Naive thymus-derived CD4-positive, alpha-beta T cell (primary cell): ENCODE measurements around the gene CDK6. TPM values are rescaled to one million over a fixed set of nuclear protein-coding genes. Genes with fewer than 3 reads are reported as not detected.
A peak's percentile ranks its signal among the peaks of the same experiment; 100 is the strongest.

ENCODE experiments used
- ATAC-seq: fragments of 150-1000 bp; cut with Tn5 transposase; 2 replicates; pipeline ENCODE4 v1.10.0; 2021; ENCODE audit warnings: mild to moderate bottlenecking, moderate library complexity
- CTCF ChIA-PET: fragments of 350-600 bp; sonication (Branson Sonifier 250); formaldehyde crosslinking; loops from one replicate; lab custom pipeline; 2021; ENCODE audit warnings: antibody characterized with exemption; lab: Charles Lee
- POLR2A ChIA-PET: fragments of 350-600 bp; sonication (Branson Sonifier 250); formaldehyde crosslinking; loops from one replicate; lab custom pipeline; 2021; ENCODE audit warnings: antibody characterized with exemption, inconsistent platforms; lab: Charles Lee
- DNase-seq, 9 donors: peaks; one replicate each; pipeline versions ENCODE4 v3.0.0 to v3.0.0-alpha.2; 2020 to 2022; ENCODE audit warnings: mixed read lengths in 1 of 9
- H3K27ac ChIP-seq: one replicate; pipeline ENCODE4 v1.7.0; 2013; ENCODE audit warnings: mild to moderate bottlenecking, low read depth, low read length, moderate library complexity
- H3K27me3 ChIP-seq, 2 donors: one replicate each; pipeline ENCODE4 v1.7.0; 2013; ENCODE audit warnings: low read length in 2 of 2, mild to moderate bottlenecking in 2 of 2, moderate library complexity in 2 of 2; ENCODE audit not compliant: control insufficient read depth in 2 of 2, insufficient read depth in 2 of 2
- H3K36me3 ChIP-seq, 3 experiments: 1 replicate in 2 of 3; 2 replicates in 1 of 3; pipeline ENCODE4 v1.7.0; 2013; ENCODE audit warnings: low read length in 3 of 3, mild to moderate bottlenecking in 3 of 3, moderate library complexity in 1 of 3; ENCODE audit not compliant: insufficient read depth in 3 of 3, control insufficient read depth in 2 of 3
- H3K4me1 ChIP-seq, 2 donors: one replicate each; pipeline ENCODE4 v1.7.0; 2013; ENCODE audit warnings: low read length in 2 of 2, mild to moderate bottlenecking in 2 of 2, moderate library complexity in 1 of 2; ENCODE audit not compliant: control insufficient read depth in 2 of 2, insufficient read depth in 2 of 2
- H3K4me3 ChIP-seq: 2 replicates; pipeline ENCODE4 v1.7.0; 2013; ENCODE audit warnings: mild to moderate bottlenecking, low read length
- H3K9me3 ChIP-seq, 3 experiments: 1 replicate in 2 of 3; 2 replicates in 1 of 3; pipeline ENCODE4 v1.7.0; 2013; ENCODE audit warnings: low read length in 3 of 3; ENCODE audit not compliant: control insufficient read depth in 2 of 3
- H3K27ac Mint-ChIP-seq, 9 donors: one replicate each; pipeline ENCODE4 v1.8.0; 2020 to 2022; ENCODE audit warnings: mixed read lengths in 9 of 9, mild to moderate bottlenecking in 8 of 9, moderate library complexity in 5 of 9, inconsistent platforms in 2 of 9
- H3K27me3 Mint-ChIP-seq, 5 donors: one replicate each; pipeline ENCODE4 v1.8.0; 2021 to 2022; ENCODE audit warnings: mixed read lengths in 5 of 5, mild to moderate bottlenecking in 1 of 5
- H3K36me3 Mint-ChIP-seq, 5 donors: one replicate each; pipeline ENCODE4 v1.8.0; 2020 to 2022; ENCODE audit warnings: mixed read lengths in 5 of 5, mild to moderate bottlenecking in 3 of 5, inconsistent platforms in 1 of 5
- H3K4me1 Mint-ChIP-seq, 7 donors: one replicate each; pipeline ENCODE4 v1.8.0; 2020 to 2022; ENCODE audit warnings: mixed read lengths in 7 of 7, mild to moderate bottlenecking in 3 of 7, inconsistent platforms in 1 of 7
- H3K4me3 Mint-ChIP-seq, 10 donors: one replicate each; pipeline ENCODE4 v1.8.0; 2020 to 2022; ENCODE audit warnings: mild to moderate bottlenecking in 10 of 10, mixed read lengths in 10 of 10, moderate library complexity in 6 of 10, inconsistent platforms in 2 of 10
- H3K9me3 Mint-ChIP-seq, 11 donors: one replicate each; pipeline ENCODE4 v1.8.0; 2020 to 2022; ENCODE audit warnings: mixed read lengths in 11 of 11, mild to moderate bottlenecking in 4 of 11, inconsistent platforms in 1 of 11, moderate library complexity in 1 of 11
- intact Hi-C, 2 donors: fragments of 100-400 bp; cut with micrococcal nuclease; formaldehyde crosslinking; loops; one replicate each; pipeline ENCODE4 v1.15.1; 2023
- polyA plus RNA-seq, 2 donors: library from polyadenylated mRNA; unstranded; fragments of 300-500 nt; fragmentation: Illumina TruSeq; gene quantifications; one replicate each; pipeline ENCODE4 v1.2.3, GENCODE V29; 2021
- total RNA-seq, 6 experiments: library from RNA in 5 of 6; stranded (reverse) in 5 of 6; gene quantifications; 1 replicate in 5 of 6; 2 replicates in 1 of 6; pipeline ENCODE4 v1.2.3 and lab custom pipeline; 2021 to 2026

Gene CDK6
- total and polyA plus RNA-seq, 7 experiments from 2014 or later: 15.8 to 156 (median 36.8) TPM

GRCh38 chr7:92788559-92789183 lies 47.7 kb downstream of the CDK6 start:
- Mint-ChIP-seq H3K27ac (no peak overlapping the region), H3K4me1 (peaks cover 6 to 57% (median 39%) of the 10 kb centered on the region in 7 donors), H3K27me3 (no peaks in the 10 kb centered on the region), H3K4me3 (peak overlapping the region in 1 of 10 donors; percentile 3), H3K9me3 (peaks cover 4 to 26% (median 9%) of the 10 kb centered on the region in 11 donors), H3K36me3 (peaks cover 10 to 51% (median 24%) of the 10 kb centered on the region in 5 donors)
- CTCF ChIA-PET: no interaction called here
- intact Hi-C loops: no loop called here
- H3K4me1 ChIP-seq: no peaks in the 10 kb centered on the region
- ATAC-seq: no peak
- peaks cover 0 to 8% (median 5%) of the 10 kb centered on the region in 3 experiments for H3K9me3 ChIP-seq
- no peaks in the 10 kb centered on the region for H3K27me3 ChIP-seq
- H3K4me3 ChIP-seq: no peak overlapping the region
- no peak for DNase-seq
- POLR2A ChIA-PET: no interaction called here
- no peak overlapping the region for H3K27ac ChIP-seq
- H3K36me3 ChIP-seq: no peaks in the 10 kb centered on the region

DNA sequence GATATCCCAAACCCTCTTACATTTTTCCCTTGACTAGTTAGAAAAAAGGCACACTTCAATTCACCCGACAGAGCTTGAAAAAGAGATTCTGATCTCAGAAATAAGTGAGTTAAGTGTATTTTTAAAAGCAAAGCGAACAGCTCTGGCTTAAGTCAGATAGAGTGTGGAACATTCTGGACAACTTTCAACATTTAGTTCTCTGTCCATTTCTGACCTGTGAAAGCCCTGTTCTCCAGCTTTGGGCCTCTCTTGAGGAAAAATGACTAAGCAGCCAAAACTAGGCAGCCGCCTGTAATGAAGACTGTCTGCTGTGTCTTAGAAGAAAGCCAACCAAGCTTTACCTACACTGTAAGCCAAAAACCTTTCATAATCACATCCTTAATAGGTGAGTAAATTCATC lies 50.5 kb downstream of the CDK6 start:
- Histone ChIP-seq H3K27me3 (no peaks in the 10 kb centered on the region), H3K9me3 (peaks cover 0 to 8% (median 5%) of the 10 kb centered on the region in 3 experiments), H3K4me3 (no peak overlapping the region), H3K4me1 (no peaks in the 10 kb centered on the region), H3K36me3 (no peaks in the 10 kb centered on the region), H3K27ac (no peak overlapping the region)
- no peak for ATAC-seq
- peaks cover 4 to 22% (median 9%) of the 10 kb centered on the region in 11 donors for H3K9me3 Mint-ChIP-seq
- H3K4me1 Mint-ChIP-seq: peaks cover 22 to 64% (median 32%) of the 10 kb centered on the region in 7 donors
- H3K27me3 Mint-ChIP-seq: no peaks in the 10 kb centered on the region
- ChIA-PET POLR2A (interaction anchor here (0.9 kb wide), 1 partner anchor 27 kb away, joined by 3 read pairs; no protein-coding TSS in a partner anchor), CTCF (interaction anchor here (0.8 kb wide), 1 partner anchor 47 kb away, joined by 3 read pairs; no protein-coding TSS in a partner anchor)
- no peak for DNase-seq
- intact Hi-C loops: no loop called here
- no peak overlapping the region for H3K27ac Mint-ChIP-seq
- H3K4me3 Mint-ChIP-seq: no peak overlapping the region
- H3K36me3 Mint-ChIP-seq: peaks cover 4 to 47% (median 27%) of the 10 kb centered on the region in 5 donors

DNA sequence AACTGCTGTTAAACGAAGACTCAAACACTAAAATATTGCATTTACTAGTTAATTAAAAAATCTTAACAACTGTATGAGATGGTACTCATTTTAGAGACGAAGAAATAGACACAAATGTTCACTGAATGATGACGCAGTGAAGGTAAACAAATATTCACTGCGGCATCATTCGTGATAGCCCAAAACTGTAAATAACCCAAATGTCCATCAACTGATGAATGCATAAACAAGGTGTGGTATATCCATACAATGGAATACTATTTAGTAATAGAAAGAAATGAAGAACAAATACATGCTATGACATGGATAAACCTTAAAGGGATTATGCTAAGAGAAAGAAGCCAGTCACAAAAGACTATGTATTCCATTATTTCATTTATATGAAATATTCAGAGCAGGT lies 51.4 kb downstream of the CDK6 start:
- Histone ChIP-seq H3K4me3 (no peak overlapping the region), H3K27me3 (no peaks in the 10 kb centered on the region), H3K9me3 (peaks cover 0 to 8% (median 5%) of the 10 kb centered on the region in 3 experiments), H3K36me3 (no peaks in the 10 kb centered on the region), H3K4me1 (no peaks in the 10 kb centered on the region), H3K27ac (no peak overlapping the region)
- H3K36me3 Mint-ChIP-seq: peaks cover 4 to 38% (median 19%) of the 10 kb centered on the region in 5 donors
- no peak for ATAC-seq
- peaks cover 3 to 18% (median 6%) of the 10 kb centered on the region in 11 donors for H3K9me3 Mint-ChIP-seq
- H3K4me1 Mint-ChIP-seq: peaks cover 22 to 58% (median 32%) of the 10 kb centered on the region in 7 donors
- no peak overlapping the region for H3K4me3 Mint-ChIP-seq
- no peaks in the 10 kb centered on the region for H3K27me3 Mint-ChIP-seq
- no peak for DNase-seq
- ChIA-PET POLR2A (no interaction called here), CTCF (interaction anchor here (0.8 kb wide), 1 partner anchor 48 kb away, joined by 3 read pairs; no protein-coding TSS in a partner anchor)
- intact Hi-C loops: no loop called here
- peak overlapping the region in 3 of 9 donors; percentile 16 to 68 (median 38) for H3K27ac Mint-ChIP-seq

DNA sequence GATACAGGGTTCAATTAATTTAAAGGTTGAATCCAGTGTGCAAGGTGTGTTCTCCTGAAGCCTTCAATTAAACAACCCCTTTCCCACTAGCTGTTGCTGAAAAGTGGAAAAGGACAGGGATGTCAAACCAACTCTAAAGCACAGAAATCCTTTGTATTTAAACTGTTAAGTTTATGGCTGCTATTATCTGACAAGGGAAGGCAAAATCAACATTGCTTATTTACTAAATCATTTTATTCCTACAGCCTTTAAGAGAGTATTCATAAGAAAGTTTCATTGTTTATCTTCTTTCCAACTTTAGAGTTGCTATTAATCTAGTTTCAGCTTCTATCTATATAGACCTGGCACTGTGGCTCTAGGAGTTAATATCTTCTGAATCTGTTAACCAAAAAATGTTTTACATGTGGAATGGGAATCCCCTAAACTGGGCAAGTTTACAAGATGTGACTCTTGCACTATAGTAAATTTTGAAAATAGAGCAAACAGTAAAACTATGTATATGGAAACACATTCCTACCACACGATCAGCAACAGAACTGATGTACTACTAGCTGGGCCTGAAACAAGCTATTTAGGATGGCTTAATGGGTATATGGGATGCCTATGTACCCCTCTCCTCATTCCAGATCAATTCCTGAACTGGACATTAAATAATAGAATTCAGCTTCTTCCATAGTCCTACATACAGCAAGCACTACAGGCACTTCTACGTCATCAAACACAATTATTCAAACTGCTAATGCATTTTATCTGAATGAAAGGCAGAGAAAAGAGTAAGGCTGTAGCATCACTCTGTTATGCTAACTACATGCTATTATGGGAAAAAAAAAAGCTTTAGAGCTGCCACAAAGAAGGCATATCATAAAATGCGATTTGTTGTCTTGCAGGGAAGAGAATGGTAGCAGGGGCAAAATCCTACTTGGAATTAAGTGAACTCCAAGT lies 52.8 kb downstream of the CDK6 start:
- Histone ChIP-seq H3K4me1 (no peaks in the 10 kb centered on the region), H3K36me3 (no peaks in the 10 kb centered on the region), H3K4me3 (no peak overlapping the region), H3K27ac (no peak overlapping the region), H3K27me3 (no peaks in the 10 kb centered on the region), H3K9me3 (peaks cover 0 to 2% (median 2%) of the 10 kb centered on the region in 3 experiments)
- Mint-ChIP-seq H3K36me3 (peaks cover 3 to 31% (median 11%) of the 10 kb centered on the region in 5 donors), H3K4me1 (peaks cover 20 to 57% (median 37%) of the 10 kb centered on the region in 7 donors), H3K9me3 (peaks cover 0 to 4% (median 2%) of the 10 kb centered on the region in 11 donors), H3K27ac (peak overlapping the region in 2 of 9 donors; percentile 9 to 26), H3K4me3 (no peak overlapping the region), H3K27me3 (no peaks in the 10 kb centered on the region)
- intact Hi-C loops: no loop called here
- POLR2A ChIA-PET: no interaction called here
- ATAC-seq (no peak), DNase-seq (no peak)
- CTCF ChIA-PET: interaction anchor here (0.6 kb wide), 1 partner anchor 10 kb away, joined by 3 read pairs; no protein-coding TSS in a partner anchor

GRCh38 chr7:92782855-92783254 lies 53.5 kb downstream of the CDK6 start:
- Histone ChIP-seq H3K36me3 (no peaks in the 10 kb centered on the region), H3K27me3 (no peaks in the 10 kb centered on the region), H3K9me3 (no peaks in the 10 kb centered on the region), H3K4me3 (no peak overlapping the region), H3K27ac (no peak overlapping the region), H3K4me1 (no peaks in the 10 kb centered on the region)
- ChIA-PET POLR2A (no interaction called here), CTCF (no interaction called here)
- intact Hi-C loops: no loop called here
- Mint-ChIP-seq H3K4me1 (peaks cover 19 to 56% (median 35%) of the 10 kb centered on the region in 7 donors), H3K27ac (peak overlapping the region in 2 of 9 donors; percentile 3 to 26), H3K4me3 (no peak overlapping the region), H3K36me3 (peaks cover 0 to 32% (median 12%) of the 10 kb centered on the region in 5 donors), H3K27me3 (no peaks in the 10 kb centered on the region), H3K9me3 (peaks cover 0 to 2% (median 0%) of the 10 kb centered on the region in 11 donors)
- ATAC-seq (no peak), DNase-seq (no peak)

DNA sequence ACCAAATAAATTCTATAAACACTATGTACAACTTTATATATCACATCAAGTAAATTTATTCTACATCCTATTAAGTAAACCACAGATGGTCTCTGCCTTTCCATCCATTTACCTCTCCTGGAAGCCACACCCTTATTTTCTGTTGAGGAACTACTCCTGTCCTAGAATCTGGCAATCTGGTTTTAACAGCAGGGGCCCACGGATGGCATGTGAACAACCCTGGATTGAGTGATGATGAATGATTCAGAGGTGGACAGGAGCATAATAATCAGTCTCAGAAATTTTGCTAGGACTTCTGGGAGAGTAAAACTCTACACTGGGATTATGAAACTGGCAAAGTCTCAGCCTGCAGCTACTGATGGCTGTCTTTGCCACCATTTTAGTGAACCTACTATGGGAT lies 54.1 kb downstream of the CDK6 start:
- H3K27ac Mint-ChIP-seq: peak overlapping the region in 3 of 9 donors; percentile 26 to 76 (median 64)
- DNase-seq: no peak

More for the DNA sequence above, 54.1 kb downstream of the CDK6 start:
- ATAC-seq: no peak
- H3K4me3 Mint-ChIP-seq: no peak overlapping the region
- Histone ChIP-seq H3K27ac (no peak overlapping the region), H3K27me3 (no peaks in the 10 kb centered on the region), H3K4me3 (no peak overlapping the region), H3K9me3 (no peaks in the 10 kb centered on the region), H3K4me1 (no peaks in the 10 kb centered on the region), H3K36me3 (no peaks in the 10 kb centered on the region)
- ChIA-PET CTCF (no interaction called here), POLR2A (no interaction called here)
- peaks cover 19 to 56% (median 35%) of the 10 kb centered on the region in 7 donors for H3K4me1 Mint-ChIP-seq
- no peaks in the 10 kb centered on the region for H3K27me3 Mint-ChIP-seq
- peaks cover 0 to 38% (median 17%) of the 10 kb centered on the region in 5 donors for H3K36me3 Mint-ChIP-seq
- H3K9me3 Mint-ChIP-seq: peaks cover 0 to 2% (median 0%) of the 10 kb centered on the region in 11 donors
- intact Hi-C loops: no loop called here
